A549 (cell line): Measurements from ENCODE around the gene OXSM. TPM values are rescaled to one million over a fixed set of nuclear protein-coding genes. Genes with fewer than 3 reads are reported as not detected.

Experiments
- ATAC-seq, 2 experiments: fragments of 200-7000 bp in 1 of 2; fragments of >200 bp in 1 of 2; cut with Nextera tagmentation in 1 of 2; cut with Tn5 transposase in 1 of 2; 3 replicates each; pipeline versions ENCODE4 v1.8.0 to v1.9.1; 2018 to 2020; ENCODE audit warnings: mild to moderate bottlenecking in 1 of 2, moderate library complexity in 1 of 2
- CTCF ChIA-PET: fragments of 300-600 bp; sonication (Branson Sonifier 250); formaldehyde crosslinking; extraction: SDS; loops from one replicate; lab custom pipeline; 2021; ENCODE audit warnings: antibody characterized with exemption, inconsistent platforms; lab: Yijun Ruan, JAX
- POLR2A ChIA-PET: fragments of 350-600 bp; formaldehyde crosslinking; extraction: SDS; loops from one replicate; lab custom pipeline; 2021; ENCODE audit warnings: antibody characterized with exemption, inconsistent platforms; lab: Yijun Ruan, JAX
- DNase-seq, 2 experiments: peaks; one replicate each; pipeline versions ENCODE4 v3.0.0 to v3.0.0-alpha.2; 2011 to 2016; ENCODE audit warnings: low read depth in 1 of 2, low spot score in 1 of 2
- FAIRE-seq: peaks from 2 replicates; lab custom pipeline; 2011; peaks lifted over from hg19 to GRCh38; lab: Jason Lieb, UNC
- H3K27ac ChIP-seq, 2 experiments: fragments of >200 bp; sonication (Bioruptor Twin); formaldehyde crosslinking; 3 replicates each; pipeline ENCODE4 v1.5.1; 2016 to 2017
- H3K4me1 ChIP-seq: fragments of >200 bp; sonication (Bioruptor Twin); formaldehyde crosslinking; 3 replicates; pipeline ENCODE4 v1.6.1; 2016
- H3K4me2 ChIP-seq: fragments of >200 bp; sonication (Bioruptor Twin); formaldehyde crosslinking; 3 replicates; pipeline ENCODE4 v1.6.1; 2016
- H3K4me3 ChIP-seq: fragments of >200 bp; sonication (Bioruptor Twin); formaldehyde crosslinking; 3 replicates; pipeline ENCODE4 v1.5.1; 2016
- H3K9me3 ChIP-seq: fragments of >200 bp; sonication (Bioruptor Twin); formaldehyde crosslinking; 3 replicates; pipeline ENCODE4 v1.6.1; 2016
- CEBPB ChIP-seq, 2 experiments: fragments of >200 bp in 1 of 2; sonication (Bioruptor Twin) in 1 of 2; formaldehyde crosslinking in 1 of 2; IDR thresholded peaks; 2 replicates each; pipeline ENCODE4 v1.6.1; 2012 to 2016
- E2F6 ChIP-seq: IDR thresholded peaks from 2 replicates; pipeline ENCODE4 v1.6.1; 2012; ENCODE audit warnings: low read depth, borderline replicate concordance
- EHF ChIP-seq: fragments of 250-450 bp; sonication (Bioruptor Pico); IDR thresholded peaks from 2 replicates; pipeline ENCODE4 v1.5.0; 2020; ENCODE audit warnings: mild to moderate bottlenecking
- EP300 ChIP-seq, 2 experiments: fragments of >200 bp; sonication (Bioruptor Twin); formaldehyde crosslinking; IDR thresholded peaks; 2 replicates in 1 of 2; 3 replicates in 1 of 2; pipeline ENCODE4 v1.6.1; 2016 to 2017
- ESRRA ChIP-seq: fragments of 150-350 bp; IDR thresholded peaks from 2 replicates; pipeline ENCODE4 v1.6.1; 2014; ENCODE audit warnings: mild to moderate bottlenecking, low read length, borderline replicate concordance
- FOXS1 ChIP-seq: fragments of 250-450 bp; sonication (Bioruptor Pico); IDR thresholded peaks from 2 replicates; pipeline ENCODE4 v1.5.0; 2020; ENCODE audit warnings: mild to moderate bottlenecking, moderate library complexity
- GATA3 ChIP-seq: IDR thresholded peaks from 2 replicates; pipeline ENCODE4 v1.6.1; 2012; ENCODE audit warnings: borderline replicate concordance
- HEYL ChIP-seq: fragments of 250-450 bp; sonication (Bioruptor Pico); IDR thresholded peaks from 2 replicates; pipeline ENCODE4 v1.8.0; 2021; ENCODE audit warnings: mild to moderate bottlenecking, moderate library complexity
- HOXA7 ChIP-seq: fragments of 250-450 bp; sonication (Bioruptor Pico); IDR thresholded peaks from 2 replicates; pipeline ENCODE4 v1.5.0; 2020; ENCODE audit warnings: mild to moderate bottlenecking, moderate library complexity
- HOXB5 ChIP-seq: fragments of 250-450 bp; sonication (Bioruptor Pico); IDR thresholded peaks from 2 replicates; pipeline ENCODE4 v1.5.0; 2020; ENCODE audit warnings: mild to moderate bottlenecking, moderate library complexity
- JUN ChIP-seq, 2 experiments: fragments of >200 bp; sonication (Bioruptor Twin); formaldehyde crosslinking; IDR thresholded peaks; 2 replicates in 1 of 2; 3 replicates in 1 of 2; pipeline ENCODE4 v1.6.1; 2016 to 2017
- JUNB ChIP-seq: fragments of >200 bp; sonication (Bioruptor Twin); formaldehyde crosslinking; IDR thresholded peaks from 2 replicates; pipeline ENCODE4 v1.6.1; 2016
- KDM5A ChIP-seq: fragments of 200-600 bp; sonication (generic); IDR thresholded peaks from 2 replicates; pipeline ENCODE4 v1.6.1; 2016; ENCODE audit warnings: antibody characterized with exemption, mild to moderate bottlenecking
- MAFK ChIP-seq: fragments of 450-650 bp; IDR thresholded peaks from 2 replicates; pipeline ENCODE4 v1.6.1; 2014; ENCODE audit not compliant: partially characterized antibody
- MYC ChIP-seq: IDR thresholded peaks from 2 replicates; pipeline ENCODE4 v1.6.1; 2012; ENCODE audit warnings: mild to moderate bottlenecking, inconsistent platforms, low read length, improper control_type of control experiment, borderline replicate concordance
- NPAS2 ChIP-seq: fragments of 250-450 bp; sonication (Bioruptor Pico); IDR thresholded peaks from 2 replicates; pipeline ENCODE4 v1.8.0; 2022; ENCODE audit warnings: mild to moderate bottlenecking, moderate library complexity, borderline replicate concordance
- RFX5 ChIP-seq: fragments of 450-650 bp; IDR thresholded peaks from 2 replicates; pipeline ENCODE4 v1.7.1; 2014; ENCODE audit warnings: antibody characterized with exemption, mild to moderate bottlenecking, moderate library complexity
- RNF2 ChIP-seq: fragments of 200-600 bp; sonication (generic); IDR thresholded peaks from 2 replicates; pipeline ENCODE4 v1.6.1; 2016; ENCODE audit warnings: low read depth, mild to moderate bottlenecking, antibody characterized with exemption, moderate library complexity, borderline replicate concordance
- SMC3 ChIP-seq: fragments of >200 bp; sonication (Bioruptor Twin); formaldehyde crosslinking; IDR thresholded peaks from 3 replicates; pipeline ENCODE4 v1.6.1; 2018; ENCODE audit warnings: inconsistent platforms
- SREBF2 ChIP-seq: fragments of 450-650 bp; IDR thresholded peaks from 2 replicates; pipeline ENCODE4 v1.6.1; 2014; ENCODE audit warnings: mild to moderate bottlenecking, moderate library complexity
- ZC3H11A ChIP-seq: fragments of 450-650 bp; IDR thresholded peaks from 2 replicates; pipeline ENCODE4 v1.6.1; 2014; ENCODE audit warnings: antibody characterized with exemption, mild to moderate bottlenecking
- ZSCAN20 ChIP-seq: fragments of 250-450 bp; sonication (Bioruptor Pico); IDR thresholded peaks from 2 replicates; pipeline ENCODE4 v1.8.0; 2022; ENCODE audit warnings: mild to moderate bottlenecking, moderate library complexity
- WGBS: methylation state at CpG from one replicate; pipeline ENCODE4 v1.1.6; 2017; ENCODE audit errors: missing lambda C conversion rate; 5-methylcytosine and 5-hydroxymethylcytosine counted together
- polyA plus RNA-seq, 4 experiments: library from polyadenylated mRNA; depleted of rRNA in 3 of 4; stranded (reverse); fragments of >200 nt; fragmentation: RNase III in 1 of 4; extraction: RNeasy Plus Mini Kit Qiagen cat#74134 plus additional on column Dnase treatment in 1 of 4; gene quantifications; 2 replicates in 3 of 4; 3 replicates in 1 of 4; pipeline ENCODE4 v1.2.3, GENCODE V29; 2011 to 2017
- TF ChIP-seq, protein P1 (sequence below): fragments of 250-450 bp; sonication (Bioruptor Pico); IDR thresholded peaks from 2 replicates; pipeline ENCODE4 v1.5.0; 2021; ENCODE audit warnings: mild to moderate bottlenecking, moderate library complexity, borderline replicate concordance
- TF ChIP-seq, protein P2 (sequence below): fragments of >200 bp; sonication (Bioruptor Twin); formaldehyde crosslinking; IDR thresholded peaks from 2 replicates; pipeline ENCODE4 v1.6.1; 2016
- TF ChIP-seq, protein P3 (sequence below): fragments of 150-350 bp; IDR thresholded peaks from 2 replicates; pipeline ENCODE4 v1.6.1; 2014; ENCODE audit warnings: low read depth, mild to moderate bottlenecking, low read length

The OXSM gene
- polyA plus RNA-seq, 2 of the 4 experiments (the other 2 are of a cell fraction): 19.1 to 43.9 TPM

GRCh38 chr3:25820366-25820765 is 30.5 kb downstream of the OXSM start:
- POLR2A ChIA-PET: no interaction called here
- Histone ChIP-seq H3K4me1 (no peaks in the 10 kb centered on the region), H3K9me3 (0 out of 3 replicates have a peak, but pooled peaks cover 2% of the 10 kb centered on the region)
- FAIRE-seq (no peak), ATAC-seq (no peak)
- TF ChIP-seq ZC3H11A: no peak
- no peak for TF ChIP-seq GATA3
- no peak for TF ChIP-seq MAFK
- TF ChIP-seq, protein P1, sequence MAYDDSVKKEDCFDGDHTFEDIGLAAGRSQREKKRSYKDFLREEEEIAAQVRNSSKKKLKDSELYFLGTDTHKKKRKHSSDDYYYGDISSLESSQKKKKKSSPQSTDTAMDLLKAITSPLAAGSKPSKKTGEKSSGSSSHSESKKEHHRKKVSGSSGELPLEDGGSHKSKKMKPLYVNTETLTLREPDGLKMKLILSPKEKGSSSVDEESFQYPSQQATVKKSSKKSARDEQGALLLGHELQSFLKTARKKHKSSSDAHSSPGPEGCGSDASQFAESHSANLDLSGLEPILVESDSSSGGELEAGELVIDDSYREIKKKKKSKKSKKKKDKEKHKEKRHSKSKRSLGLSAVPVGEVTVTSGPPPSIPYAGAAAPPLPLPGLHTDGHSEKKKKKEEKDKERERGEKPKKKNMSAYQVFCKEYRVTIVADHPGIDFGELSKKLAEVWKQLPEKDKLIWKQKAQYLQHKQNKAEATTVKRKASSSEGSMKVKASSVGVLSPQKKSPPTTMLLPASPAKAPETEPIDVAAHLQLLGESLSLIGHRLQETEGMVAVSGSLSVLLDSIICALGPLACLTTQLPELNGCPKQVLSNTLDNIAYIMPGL (CRISPR knock-in tag): no peak
- TF ChIP-seq NPAS2: no peak
- TF ChIP-seq E2F6: no peak
- TF ChIP-seq RNF2: no peak
- TF ChIP-seq, all 56 proteins: peak for 0
- no peak overlapping the region for H3K27ac ChIP-seq
- CTCF ChIA-PET: interaction anchor here (1.0 kb wide), 1 partner anchor 11 kb away, joined by 3 read pairs; no protein-coding TSS in a partner anchor
- no peak overlapping the region for H3K4me2 ChIP-seq
- DNase-seq: no peak
- no peak overlapping the region for H3K4me3 ChIP-seq

- POLR2A ChIA-PET: no interaction called here
- TF ChIP-seq EP300 (IDR thresholded peaks at IDR 0.05) (no peak), RFX5 (no peak), MAFK (peak; percentile 75)
- H3K4me1 ChIP-seq: no peaks in the 10 kb centered on the region
- 70% methylated on average over 4 of the region's 4 CpGs for WGBS
- DNase-seq (no peak), FAIRE-seq (no peak), ATAC-seq (no peak)
- CTCF ChIA-PET: interaction anchor here (2.1 kb wide), 1 partner anchor 11 kb away, joined by 5 read pairs; no protein-coding TSS in a partner anchor
- 0 out of 3 replicates have a peak, but pooled peaks cover 2% of the 10 kb centered on the region for H3K9me3 ChIP-seq
- H3K27ac ChIP-seq: no peak overlapping the region
- H3K4me2 ChIP-seq: no peak overlapping the region
- no peak overlapping the region for H3K4me3 ChIP-seq
These were observed 31.1 kb downstream of the OXSM start for GRCh38 chr3:25820816-25821486.

- WGBS: 49% methylated on average over 4 of the region's 4 CpGs
- CTCF ChIA-PET: interaction anchor here (2.1 kb wide), 1 partner anchor 10 kb away, joined by 5 read pairs; no protein-coding TSS in a partner anchor
- FAIRE-seq: no peak
These were observed 32.1 kb downstream of the OXSM start for GRCh38 chr3:25821746-25822573.

More at GRCh38 chr3:25821746-25822573, 32.1 kb downstream of the OXSM start:
- Histone ChIP-seq H3K4me2 (no peak overlapping the region), H3K4me3 (no peak overlapping the region), H3K9me3 (0 out of 3 replicates have a peak, but pooled peaks cover 2% of the 10 kb centered on the region), H3K27ac (no peak overlapping the region), H3K4me1 (no peaks in the 10 kb centered on the region)
- POLR2A ChIA-PET: no interaction called here
- DNase-seq (no peak), ATAC-seq (no peak)
- TF ChIP-seq KDM5A (no peak), HOXA7 (CRISPR knock-in tag) (no peak), E2F6 (no peak), JUNB (no peak), SMC3 (no peak), FOXS1 (CRISPR knock-in tag) (no peak), ZSCAN20 (no peak), CEBPB (IDR thresholded peaks at IDR 0.05) (no peak), EHF (CRISPR knock-in tag) (no peak), ESRRA (no peak), MYC (no peak), JUN (IDR thresholded peaks at IDR 0.05) (no peak), SREBF2 (no peak), GATA3 (no peak), HOXB5 (CRISPR knock-in tag) (no peak), HEYL (CRISPR knock-in tag) (no peak)
- TF ChIP-seq, protein P2, sequence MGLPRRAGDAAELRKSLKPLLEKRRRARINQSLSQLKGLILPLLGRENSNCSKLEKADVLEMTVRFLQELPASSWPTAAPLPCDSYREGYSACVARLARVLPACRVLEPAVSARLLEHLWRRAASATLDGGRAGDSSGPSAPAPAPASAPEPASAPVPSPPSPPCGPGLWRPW: no peak
- TF ChIP-seq, protein P3, sequence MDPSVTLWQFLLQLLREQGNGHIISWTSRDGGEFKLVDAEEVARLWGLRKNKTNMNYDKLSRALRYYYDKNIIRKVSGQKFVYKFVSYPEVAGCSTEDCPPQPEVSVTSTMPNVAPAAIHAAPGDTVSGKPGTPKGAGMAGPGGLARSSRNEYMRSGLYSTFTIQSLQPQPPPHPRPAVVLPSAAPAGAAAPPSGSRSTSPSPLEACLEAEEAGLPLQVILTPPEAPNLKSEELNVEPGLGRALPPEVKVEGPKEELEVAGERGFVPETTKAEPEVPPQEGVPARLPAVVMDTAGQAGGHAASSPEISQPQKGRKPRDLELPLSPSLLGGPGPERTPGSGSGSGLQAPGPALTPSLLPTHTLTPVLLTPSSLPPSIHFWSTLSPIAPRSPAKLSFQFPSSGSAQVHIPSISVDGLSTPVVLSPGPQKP: no peak
